Panc1 (cell line): ENCODE data around the gene DIAPH3. TPM values are rescaled to one million over a fixed set of nuclear protein-coding genes. Genes with fewer than 3 reads are reported as not detected.

Source experiments
- ATAC-seq: fragments of 200-7000 bp; cut with Tn5 transposase; 2 replicates; pipeline ENCODE4 v1.9.1; 2020; ENCODE audit warnings: mild to moderate bottlenecking, moderate library complexity
- BruUV-seq: library from RNA; stranded (reverse); fragments of 400-500 nt; replicated peaks from 2 replicates; lab custom pipeline; 2021; lab: Mats Ljungman, UMichigan
- CTCF ChIA-PET: fragments of 300-600 bp; sonication (Branson Sonifier 250); formaldehyde crosslinking; loops from one replicate; lab custom pipeline; 2022; ENCODE audit warnings: antibody characterized with exemption; lab: Charles Lee
- POLR2A ChIA-PET: fragments of 300-600 bp; sonication (Branson Sonifier 250); formaldehyde crosslinking; loops from one replicate; lab custom pipeline; 2022; ENCODE audit warnings: antibody characterized with exemption; lab: Charles Lee
- DNase-seq: peaks from one replicate; pipeline ENCODE4 v3.0.0-alpha.2; 2010; ENCODE audit warnings: low read depth, low spot score
- H3K27ac ChIP-seq: 2 replicates; pipeline ENCODE4 v1.5.1; 2011; ENCODE audit warnings: mild to moderate bottlenecking, low read length, inconsistent platforms
- H3K27me3 ChIP-seq: fragments of 200-500 bp; sonication (Bioruptor generic); 2 replicates; pipeline ENCODE4 v1.6.0; 2014; ENCODE audit warnings: low read length, inconsistent platforms; ENCODE audit not compliant: control insufficient read depth, insufficient read depth
- H3K36me3 ChIP-seq: fragments of 200-500 bp; sonication (Bioruptor generic); 2 replicates; pipeline ENCODE4 v1.5.1; 2014; ENCODE audit warnings: inconsistent platforms, mild to moderate bottlenecking, low read length, moderate library complexity; ENCODE audit not compliant: control insufficient read depth, insufficient read depth
- H3K4me1 ChIP-seq: 2 replicates; pipeline ENCODE4 v1.5.1; 2011; ENCODE audit warnings: inconsistent platforms, mild to moderate bottlenecking, low read length, moderate library complexity; ENCODE audit not compliant: control insufficient read depth, insufficient read depth
- H3K4me3 ChIP-seq, 2 experiments: 2 replicates each; pipeline ENCODE4 v1.5.1; 2011 to 2012; ENCODE audit warnings: low read depth in 2 of 2, low read length in 2 of 2, mild to moderate bottlenecking in 2 of 2, inconsistent platforms in 1 of 2, moderate library complexity in 1 of 2
- H3K9me3 ChIP-seq: fragments of 200-500 bp; sonication (Bioruptor generic); 2 replicates; pipeline ENCODE4 v1.5.1; 2014; ENCODE audit warnings: low read depth, mild to moderate bottlenecking, inconsistent platforms, low read length, moderate library complexity; ENCODE audit not compliant: control insufficient read depth, insufficient read depth
- CTCF ChIP-seq: fragments of 450-650 bp; IDR thresholded peaks from 2 replicates; pipeline ENCODE4 v1.5.1; 2017; ENCODE audit warnings: mild to moderate bottlenecking
- POLR2AphosphoS5 ChIP-seq: IDR thresholded peaks from 2 replicates; pipeline ENCODE4 v1.6.1; 2012; ENCODE audit warnings: mild to moderate bottlenecking, low read depth, low read length, moderate library complexity
- REST ChIP-seq, 2 experiments: IDR thresholded peaks; 2 replicates each; pipeline ENCODE4 v1.6.1; 2011 to 2012; ENCODE audit warnings: low read depth in 2 of 2, control low read depth in 1 of 2, low read length in 1 of 2, mild to moderate bottlenecking in 1 of 2, moderate library complexity in 1 of 2; ENCODE audit not compliant: insufficient read depth in 1 of 2
- SIN3A ChIP-seq: IDR thresholded peaks from 2 replicates; pipeline ENCODE4 v1.6.1; 2012; ENCODE audit warnings: low read depth, mild to moderate bottlenecking, low read length, moderate library complexity, borderline replicate concordance; ENCODE audit not compliant: insufficient read depth
- TCF7L2 ChIP-seq: IDR thresholded peaks from 2 replicates; pipeline ENCODE4 v1.6.1; 2011; ENCODE audit warnings: mild to moderate bottlenecking, low read depth, low read length, inconsistent platforms
- in situ Hi-C: cut with HindIII; loops from 2 replicates; pipeline ENCODE4 v1.10.0; 2016; ENCODE audit warnings: low sequenced_read_pairs, low pct_unique_long_range_greater_than_20kb
- intact Hi-C: fragments of 100-400 bp; cut with micrococcal nuclease; formaldehyde crosslinking; loops from one replicate; pipeline ENCODE4 v1.10.0; 2022; ENCODE audit not compliant: unreplicated experiment
- total RNA-seq: library from RNA; stranded (reverse); gene quantifications from one replicate; pipeline ENCODE4 v1.2.1, GENCODE V29; 2021; ENCODE audit not compliant: unreplicated experiment

The DIAPH3 gene
- total RNA-seq, 1 experiment from 2014 or later, result 15.4 TPM

DNA sequence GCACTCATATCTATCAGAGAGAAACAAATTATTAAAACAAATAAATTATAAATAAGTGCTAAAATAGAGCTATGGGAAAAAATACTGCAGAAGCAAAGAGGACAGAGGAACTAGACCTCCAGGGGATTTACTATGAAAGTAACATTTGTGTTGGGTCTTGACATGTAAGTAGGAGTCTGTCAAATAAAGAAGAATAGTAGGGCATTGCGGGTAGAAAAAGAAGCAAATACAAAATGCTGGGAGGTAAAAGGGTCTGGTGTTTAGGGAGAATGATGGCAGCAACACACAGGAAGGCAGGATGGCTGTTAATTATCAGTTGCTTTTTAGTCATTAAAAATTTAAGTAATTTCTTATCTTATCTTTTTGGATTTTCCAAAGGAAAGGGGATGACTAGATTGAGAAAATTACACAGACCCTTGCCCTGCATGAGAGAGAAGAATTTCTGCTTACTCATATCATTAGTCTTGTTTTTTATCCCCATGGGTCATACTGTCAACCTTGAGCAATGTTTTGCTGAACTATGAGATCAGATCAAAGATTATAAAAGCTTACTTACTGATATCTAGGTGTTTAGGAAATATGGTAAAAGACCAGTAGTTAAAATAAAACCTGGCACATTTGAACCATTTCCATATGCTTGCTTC lies 472.7 kb downstream of the DIAPH3 start:
- POLR2A ChIA-PET, result no interaction called here
- Histone ChIP-seq H3K9me3 (no peaks in the 10 kb centered on the region), H3K4me3 (no peak overlapping the region), H3K4me1 (no peaks in the 10 kb centered on the region), H3K36me3 (no peaks in the 10 kb centered on the region), H3K27me3 (no peaks in the 10 kb centered on the region), H3K27ac (no peak overlapping the region)
- no peak for DNase-seq
- no peak for TF ChIP-seq REST (IDR thresholded peaks at IDR 0.05; ENCODE audit: insufficient read depth in 1 of 2, low read depth in 2 of 2, low read length in 1 of 2)
- no peak for TF ChIP-seq TCF7L2
- no peak for TF ChIP-seq POLR2AphosphoS5
- no peak for TF ChIP-seq SIN3A
- TF ChIP-seq CTCF, result no peak
- no TSS peak for BruUV-seq
- intact Hi-C loops, result no loop called here
- in situ Hi-C loops, result no loop called here
- no peak for ATAC-seq
- CTCF ChIA-PET, result no interaction called here

DNA sequence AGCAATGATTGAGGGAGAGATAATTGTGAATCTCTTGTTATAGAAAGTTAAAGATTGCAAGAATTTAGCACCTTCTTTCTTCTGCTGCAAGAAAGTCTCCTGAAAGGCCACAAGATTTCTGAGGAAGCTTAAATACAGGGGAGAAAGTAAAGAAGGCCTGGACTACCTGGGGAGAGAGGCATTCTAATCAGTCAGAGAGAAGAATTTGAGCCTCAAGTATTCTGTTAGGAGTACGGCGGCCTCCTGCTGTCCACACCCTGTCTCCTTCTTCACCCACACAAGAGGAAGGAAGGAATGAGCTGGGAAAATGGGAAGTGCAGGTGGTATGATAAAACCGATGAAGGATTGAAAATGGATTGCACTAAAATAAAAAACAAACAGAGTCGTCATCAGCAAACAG lies 474.7 kb downstream of the DIAPH3 start:
- H3K27ac ChIP-seq, result no peak overlapping the region
- H3K4me1 ChIP-seq, result no peaks in the 10 kb centered on the region
- ATAC-seq (no peak), DNase-seq (no peak)
- intact Hi-C loops (no loop called here), in situ Hi-C loops (no loop called here)
- no TSS peak for BruUV-seq
- H3K9me3 ChIP-seq, result no peaks in the 10 kb centered on the region
- CTCF ChIA-PET, result no interaction called here
- POLR2A ChIA-PET, result no interaction called here
- H3K27me3 ChIP-seq, result no peaks in the 10 kb centered on the region
- no peaks in the 10 kb centered on the region for H3K36me3 ChIP-seq
- no peak for TF ChIP-seq REST (IDR thresholded peaks at IDR 0.05; ENCODE audit: insufficient read depth in 1 of 2, low read depth in 2 of 2, low read length in 1 of 2)
- TF ChIP-seq SIN3A, result no peak
- TF ChIP-seq TCF7L2, result no peak
- no peak for TF ChIP-seq CTCF
- no peak for TF ChIP-seq POLR2AphosphoS5
- no peak overlapping the region for H3K4me3 ChIP-seq
